WTC11 (cell line): ENCODE measurements around the gene MRAP. TPM values are rescaled to one million over a fixed set of nuclear protein-coding genes. Genes with fewer than 3 reads are reported as not detected.

Experiments
- ATAC-seq: fragments of 200-7000 bp; cut with Tn5 transposase; 2 replicates; pipeline ENCODE4 v1.10.0; 2021; ENCODE audit warnings: mild to moderate bottlenecking, moderate library complexity
- CTCF ChIA-PET: fragments of 300-600 bp; sonication (Branson Sonifier 250); formaldehyde crosslinking; loops from one replicate; lab custom pipeline; 2021; ENCODE audit warnings: antibody characterized with exemption; lab: Charles Lee
- POLR2A ChIA-PET: fragments of 350-600 bp; sonication (Branson Sonifier 250); formaldehyde crosslinking; loops from one replicate; lab custom pipeline; 2021; ENCODE audit warnings: antibody characterized with exemption; lab: Charles Lee
- DNase-seq: peaks from one replicate; pipeline ENCODE4 v3.0.0; 2021; ENCODE audit warnings: low spot score
- H3K27ac Mint-ChIP-seq: 2 replicates; pipeline ENCODE4 v1.8.0; 2021; ENCODE audit warnings: mixed read lengths
- H3K27me3 Mint-ChIP-seq: 2 replicates; pipeline ENCODE4 v1.8.0; 2021; ENCODE audit warnings: low read depth, mild to moderate bottlenecking, moderate library complexity, mixed read lengths
- H3K36me3 Mint-ChIP-seq: 2 replicates; pipeline ENCODE4 v1.8.0; 2021; ENCODE audit warnings: mixed read lengths
- H3K4me1 Mint-ChIP-seq: 2 replicates; pipeline ENCODE4 v1.8.0; 2022; ENCODE audit warnings: mixed read lengths
- H3K4me3 Mint-ChIP-seq: 2 replicates; pipeline ENCODE4 v1.8.0; 2021; ENCODE audit warnings: mild to moderate bottlenecking, moderate library complexity, mixed read lengths
- H3K9me3 Mint-ChIP-seq: 2 replicates; pipeline ENCODE4 v1.8.0; 2021; ENCODE audit warnings: mixed read lengths
- FOXP1 ChIP-seq: sonication (generic); formaldehyde crosslinking; IDR thresholded peaks from 2 replicates; pipeline ENCODE4 v1.8.0; 2022; ENCODE audit warnings: missing genetic modification reagents, mild to moderate bottlenecking, moderate library complexity, borderline replicate concordance
- IRF2 ChIP-seq: sonication (generic); formaldehyde crosslinking; IDR thresholded peaks from 2 replicates; pipeline ENCODE4 v1.8.0; 2022; ENCODE audit warnings: low read depth, missing genetic modification reagents, borderline replicate concordance
- ZNF423 ChIP-seq: fragments of 250-450 bp; sonication (Bioruptor Pico); IDR thresholded peaks from 2 replicates; pipeline ENCODE4 v2.1.2; 2022; ENCODE audit warnings: mild to moderate bottlenecking, moderate library complexity
- total RNA-seq: library from RNA; stranded (reverse); gene quantifications from 3 replicates; pipeline ENCODE4 v1.2.3, GENCODE V29; 2021
- TF ChIP-seq, protein P1 (sequence below): sonication (generic); formaldehyde crosslinking; IDR thresholded peaks from 2 replicates; pipeline ENCODE4 v1.8.1; 2023; ENCODE audit warnings: mild to moderate bottlenecking, missing genetic modification reagents, borderline replicate concordance
- TF ChIP-seq, protein P2 (sequence below): sonication (generic); formaldehyde crosslinking; IDR thresholded peaks from 2 replicates; pipeline ENCODE4 v1.8.0; 2023; ENCODE audit warnings: missing genetic modification reagents
- TF ChIP-seq, protein P3 (sequence below): fragments of 250-450 bp; sonication (Bioruptor Pico); conservative IDR thresholded peaks from 2 replicates; pipeline ENCODE4 v1.9.0; 2021; ENCODE audit warnings: mild to moderate bottlenecking
- TF ChIP-seq, protein P4 (sequence below): sonication (generic); formaldehyde crosslinking; IDR thresholded peaks from 2 replicates; pipeline ENCODE4 v1.8.1; 2023; ENCODE audit warnings: mild to moderate bottlenecking, missing genetic modification reagents
- TF ChIP-seq, protein P5 (sequence below): fragments of 250-450 bp; sonication (Bioruptor Pico); IDR thresholded peaks from 2 replicates; pipeline ENCODE4 v1.9.0; 2021; ENCODE audit warnings: moderate library complexity, mild to moderate bottlenecking, inconsistent platforms, borderline replicate concordance
- TF ChIP-seq, protein P6 (sequence below): sonication (generic); formaldehyde crosslinking; conservative IDR thresholded peaks from 2 replicates; pipeline ENCODE4 v1.8.1; 2023; ENCODE audit warnings: mild to moderate bottlenecking, low read depth, missing genetic modification reagents, moderate library complexity
- TF ChIP-seq, protein P7 (sequence below): sonication (generic); formaldehyde crosslinking; IDR thresholded peaks from 2 replicates; pipeline ENCODE4 v1.8.1; 2023; ENCODE audit warnings: mild to moderate bottlenecking, missing genetic modification reagents, moderate library complexity

The MRAP gene
- total RNA-seq, 1 experiment from 2014 or later: not detected

DNA sequence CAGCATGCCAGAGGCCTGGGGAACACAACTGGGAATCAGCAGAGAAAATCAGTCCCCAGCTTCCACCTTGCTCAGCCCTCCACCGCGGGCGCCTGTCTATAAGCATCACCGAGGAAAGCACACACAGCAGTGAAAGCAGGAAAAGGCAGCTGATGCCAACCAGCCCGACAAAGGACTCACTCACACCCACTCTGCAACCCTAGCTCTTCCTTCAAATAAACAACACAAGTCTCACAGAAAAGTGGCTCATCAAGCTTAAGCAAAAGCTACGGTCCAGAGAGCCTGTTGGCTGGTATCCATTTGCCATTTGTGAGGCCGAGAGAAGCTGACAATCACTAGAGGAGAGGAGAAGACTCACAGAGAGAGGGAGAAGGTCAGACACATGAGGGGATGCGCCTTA lies 27.1 kb downstream of the MRAP start:
- ChIA-PET CTCF (interaction anchor here (1.6 kb wide), 1 partner anchor 276 kb away, joined by 3 read pairs; no protein-coding TSS in a partner anchor), POLR2A (no interaction called here)
- H3K9me3 Mint-ChIP-seq: no peaks in the 10 kb centered on the region
- H3K27me3 Mint-ChIP-seq: no peaks in the 10 kb centered on the region
- TF ChIP-seq IRF2 (CRISPR knock-in tag): no peak
- no peak for TF ChIP-seq FOXP1 (CRISPR knock-in tag)
- TF ChIP-seq, protein P1, sequence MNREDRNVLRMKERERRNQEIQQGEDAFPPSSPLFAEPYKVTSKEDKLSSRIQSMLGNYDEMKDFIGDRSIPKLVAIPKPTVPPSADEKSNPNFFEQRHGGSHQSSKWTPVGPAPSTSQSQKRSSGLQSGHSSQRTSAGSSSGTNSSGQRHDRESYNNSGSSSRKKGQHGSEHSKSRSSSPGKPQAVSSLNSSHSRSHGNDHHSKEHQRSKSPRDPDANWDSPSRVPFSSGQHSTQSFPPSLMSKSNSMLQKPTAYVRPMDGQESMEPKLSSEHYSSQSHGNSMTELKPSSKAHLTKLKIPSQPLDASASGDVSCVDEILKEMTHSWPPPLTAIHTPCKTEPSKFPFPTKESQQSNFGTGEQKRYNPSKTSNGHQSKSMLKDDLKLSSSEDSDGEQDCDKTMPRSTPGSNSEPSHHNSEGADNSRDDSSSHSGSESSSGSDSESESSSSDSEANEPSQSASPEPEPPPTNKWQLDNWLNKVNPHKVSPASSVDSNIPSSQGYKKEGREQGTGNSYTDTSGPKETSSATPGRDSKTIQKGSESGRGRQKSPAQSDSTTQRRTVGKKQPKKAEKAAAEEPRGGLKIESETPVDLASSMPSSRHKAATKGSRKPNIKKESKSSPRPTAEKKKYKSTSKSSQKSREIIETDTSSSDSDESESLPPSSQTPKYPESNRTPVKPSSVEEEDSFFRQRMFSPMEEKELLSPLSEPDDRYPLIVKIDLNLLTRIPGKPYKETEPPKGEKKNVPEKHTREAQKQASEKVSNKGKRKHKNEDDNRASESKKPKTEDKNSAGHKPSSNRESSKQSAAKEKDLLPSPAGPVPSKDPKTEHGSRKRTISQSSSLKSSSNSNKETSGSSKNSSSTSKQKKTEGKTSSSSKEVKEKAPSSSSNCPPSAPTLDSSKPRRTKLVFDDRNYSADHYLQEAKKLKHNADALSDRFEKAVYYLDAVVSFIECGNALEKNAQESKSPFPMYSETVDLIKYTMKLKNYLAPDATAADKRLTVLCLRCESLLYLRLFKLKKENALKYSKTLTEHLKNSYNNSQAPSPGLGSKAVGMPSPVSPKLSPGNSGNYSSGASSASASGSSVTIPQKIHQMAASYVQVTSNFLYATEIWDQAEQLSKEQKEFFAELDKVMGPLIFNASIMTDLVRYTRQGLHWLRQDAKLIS: no peak
- TF ChIP-seq ZNF423 (CRISPR knock-in tag): no peak
- TF ChIP-seq, protein P2, sequence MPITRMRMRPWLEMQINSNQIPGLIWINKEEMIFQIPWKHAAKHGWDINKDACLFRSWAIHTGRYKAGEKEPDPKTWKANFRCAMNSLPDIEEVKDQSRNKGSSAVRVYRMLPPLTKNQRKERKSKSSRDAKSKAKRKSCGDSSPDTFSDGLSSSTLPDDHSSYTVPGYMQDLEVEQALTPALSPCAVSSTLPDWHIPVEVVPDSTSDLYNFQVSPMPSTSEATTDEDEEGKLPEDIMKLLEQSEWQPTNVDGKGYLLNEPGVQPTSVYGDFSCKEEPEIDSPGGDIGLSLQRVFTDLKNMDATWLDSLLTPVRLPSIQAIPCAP: no peak
- TF ChIP-seq, all 79 proteins: peak for 0
- Mint-ChIP-seq H3K27ac (no peak overlapping the region), H3K4me3 (no peak overlapping the region), H3K36me3 (peaks cover 80% of the 10 kb centered on the region), H3K4me1 (no peaks in the 10 kb centered on the region)
- DNase-seq (no peak), ATAC-seq (no peak)

DNA sequence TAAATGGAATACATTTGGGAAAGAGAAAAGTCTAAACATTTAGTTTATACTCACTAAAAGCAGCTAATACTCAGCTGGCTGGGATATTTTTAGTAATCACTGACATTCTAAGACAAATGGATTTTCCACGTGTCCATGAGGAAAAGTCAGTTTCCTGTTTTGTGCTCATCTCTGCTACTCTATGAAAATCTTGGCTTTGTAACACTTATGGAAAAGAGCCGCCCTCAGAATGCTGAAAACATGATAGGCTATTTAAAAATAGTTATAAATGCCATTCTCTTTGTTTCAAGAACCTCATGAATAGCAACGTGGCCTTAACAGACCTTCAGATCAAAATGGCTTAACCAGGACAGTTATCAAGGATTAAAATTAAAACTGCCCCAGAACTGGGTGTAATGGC lies 29.9 kb downstream of the MRAP start:
- H3K4me1 Mint-ChIP-seq: no peaks in the 10 kb centered on the region

More for the DNA sequence above, 29.9 kb downstream of the MRAP start:
- H3K9me3 Mint-ChIP-seq: no peaks in the 10 kb centered on the region
- CTCF ChIA-PET: no interaction called here
- TF ChIP-seq, protein P3, sequence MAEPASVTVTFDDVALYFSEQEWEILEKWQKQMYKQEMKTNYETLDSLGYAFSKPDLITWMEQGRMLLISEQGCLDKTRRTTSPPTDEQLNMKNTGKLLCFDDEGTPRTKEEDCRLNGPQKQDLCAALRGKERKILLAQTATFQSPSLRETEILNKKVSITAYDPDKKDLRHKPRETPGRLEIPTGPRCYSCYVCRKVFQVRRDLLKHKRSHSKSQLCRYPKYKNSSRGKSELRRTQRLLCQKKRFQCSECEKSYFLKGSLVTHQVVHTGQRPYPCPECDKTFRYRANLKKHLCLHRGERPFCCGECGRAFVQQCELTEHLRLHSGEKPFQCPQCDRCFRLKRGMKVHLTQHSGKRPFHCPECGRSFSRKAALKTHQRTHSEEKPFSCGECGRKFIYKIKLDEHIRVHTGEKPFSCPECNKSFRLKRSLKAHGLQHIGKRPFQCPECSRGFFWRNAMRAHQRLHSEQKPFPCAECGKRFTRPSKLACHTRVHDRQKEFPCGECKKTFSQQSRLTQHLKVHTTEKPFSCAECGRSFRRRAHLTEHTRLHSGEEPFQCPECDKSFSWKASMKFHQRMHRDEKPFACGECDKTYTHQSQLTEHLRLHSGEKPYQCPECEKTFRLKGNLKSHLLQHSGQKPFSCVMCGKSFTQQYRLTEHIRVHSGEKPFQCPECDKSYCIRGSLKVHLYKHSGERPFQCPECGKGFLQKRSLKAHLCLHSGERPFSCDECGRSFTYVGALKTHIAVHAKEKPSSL (CRISPR knock-in tag): no peak
- TF ChIP-seq, protein P4, sequence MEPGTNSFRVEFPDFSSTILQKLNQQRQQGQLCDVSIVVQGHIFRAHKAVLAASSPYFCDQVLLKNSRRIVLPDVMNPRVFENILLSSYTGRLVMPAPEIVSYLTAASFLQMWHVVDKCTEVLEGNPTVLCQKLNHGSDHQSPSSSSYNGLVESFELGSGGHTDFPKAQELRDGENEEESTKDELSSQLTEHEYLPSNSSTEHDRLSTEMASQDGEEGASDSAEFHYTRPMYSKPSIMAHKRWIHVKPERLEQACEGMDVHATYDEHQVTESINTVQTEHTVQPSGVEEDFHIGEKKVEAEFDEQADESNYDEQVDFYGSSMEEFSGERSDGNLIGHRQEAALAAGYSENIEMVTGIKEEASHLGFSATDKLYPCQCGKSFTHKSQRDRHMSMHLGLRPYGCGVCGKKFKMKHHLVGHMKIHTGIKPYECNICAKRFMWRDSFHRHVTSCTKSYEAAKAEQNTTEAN (CRISPR knock-in tag): no peak
- TF ChIP-seq, protein P5, sequence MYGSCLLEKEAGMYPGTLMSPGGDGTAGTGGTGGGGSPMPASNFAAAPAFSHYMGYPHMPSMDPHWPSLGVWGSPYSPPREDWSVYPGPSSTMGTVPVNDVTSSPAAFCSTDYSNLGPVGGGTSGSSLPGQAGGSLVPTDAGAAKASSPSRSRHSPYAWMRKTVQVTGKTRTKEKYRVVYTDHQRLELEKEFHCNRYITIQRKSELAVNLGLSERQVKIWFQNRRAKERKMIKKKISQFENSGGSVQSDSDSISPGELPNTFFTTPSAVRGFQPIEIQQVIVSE (CRISPR knock-in tag): no peak
- TF ChIP-seq, protein P6, sequence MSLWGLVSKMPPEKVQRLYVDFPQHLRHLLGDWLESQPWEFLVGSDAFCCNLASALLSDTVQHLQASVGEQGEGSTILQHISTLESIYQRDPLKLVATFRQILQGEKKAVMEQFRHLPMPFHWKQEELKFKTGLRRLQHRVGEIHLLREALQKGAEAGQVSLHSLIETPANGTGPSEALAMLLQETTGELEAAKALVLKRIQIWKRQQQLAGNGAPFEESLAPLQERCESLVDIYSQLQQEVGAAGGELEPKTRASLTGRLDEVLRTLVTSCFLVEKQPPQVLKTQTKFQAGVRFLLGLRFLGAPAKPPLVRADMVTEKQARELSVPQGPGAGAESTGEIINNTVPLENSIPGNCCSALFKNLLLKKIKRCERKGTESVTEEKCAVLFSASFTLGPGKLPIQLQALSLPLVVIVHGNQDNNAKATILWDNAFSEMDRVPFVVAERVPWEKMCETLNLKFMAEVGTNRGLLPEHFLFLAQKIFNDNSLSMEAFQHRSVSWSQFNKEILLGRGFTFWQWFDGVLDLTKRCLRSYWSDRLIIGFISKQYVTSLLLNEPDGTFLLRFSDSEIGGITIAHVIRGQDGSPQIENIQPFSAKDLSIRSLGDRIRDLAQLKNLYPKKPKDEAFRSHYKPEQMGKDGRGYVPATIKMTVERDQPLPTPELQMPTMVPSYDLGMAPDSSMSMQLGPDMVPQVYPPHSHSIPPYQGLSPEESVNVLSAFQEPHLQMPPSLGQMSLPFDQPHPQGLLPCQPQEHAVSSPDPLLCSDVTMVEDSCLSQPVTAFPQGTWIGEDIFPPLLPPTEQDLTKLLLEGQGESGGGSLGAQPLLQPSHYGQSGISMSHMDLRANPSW (CRISPR knock-in tag): no peak
- TF ChIP-seq, protein P7, sequence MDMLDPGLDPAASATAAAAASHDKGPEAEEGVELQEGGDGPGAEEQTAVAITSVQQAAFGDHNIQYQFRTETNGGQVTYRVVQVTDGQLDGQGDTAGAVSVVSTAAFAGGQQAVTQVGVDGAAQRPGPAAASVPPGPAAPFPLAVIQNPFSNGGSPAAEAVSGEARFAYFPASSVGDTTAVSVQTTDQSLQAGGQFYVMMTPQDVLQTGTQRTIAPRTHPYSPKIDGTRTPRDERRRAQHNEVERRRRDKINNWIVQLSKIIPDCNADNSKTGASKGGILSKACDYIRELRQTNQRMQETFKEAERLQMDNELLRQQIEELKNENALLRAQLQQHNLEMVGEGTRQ (CRISPR knock-in tag): no peak
- TF ChIP-seq, all 79 proteins: peak for 0
- Mint-ChIP-seq H3K27me3 (no peaks in the 10 kb centered on the region), H3K4me3 (no peak overlapping the region), H3K27ac (no peak overlapping the region), H3K36me3 (peaks cover 78% of the 10 kb centered on the region)
- DNase-seq (no peak), ATAC-seq (no peak)
- POLR2A ChIA-PET: no interaction called here
